GM18870 (cell line): Measurements from ENCODE around the gene COL5A1.

ENCODE experiments used
- ATAC-seq: cut with Tn5 transposase; IDR thresholded peaks from one replicate; pipeline ENCODE4 v1.9.1; 2021; ENCODE audit warnings: moderate library complexity; ENCODE audit not compliant: unreplicated experiment

COL5A1 gene

DNA sequence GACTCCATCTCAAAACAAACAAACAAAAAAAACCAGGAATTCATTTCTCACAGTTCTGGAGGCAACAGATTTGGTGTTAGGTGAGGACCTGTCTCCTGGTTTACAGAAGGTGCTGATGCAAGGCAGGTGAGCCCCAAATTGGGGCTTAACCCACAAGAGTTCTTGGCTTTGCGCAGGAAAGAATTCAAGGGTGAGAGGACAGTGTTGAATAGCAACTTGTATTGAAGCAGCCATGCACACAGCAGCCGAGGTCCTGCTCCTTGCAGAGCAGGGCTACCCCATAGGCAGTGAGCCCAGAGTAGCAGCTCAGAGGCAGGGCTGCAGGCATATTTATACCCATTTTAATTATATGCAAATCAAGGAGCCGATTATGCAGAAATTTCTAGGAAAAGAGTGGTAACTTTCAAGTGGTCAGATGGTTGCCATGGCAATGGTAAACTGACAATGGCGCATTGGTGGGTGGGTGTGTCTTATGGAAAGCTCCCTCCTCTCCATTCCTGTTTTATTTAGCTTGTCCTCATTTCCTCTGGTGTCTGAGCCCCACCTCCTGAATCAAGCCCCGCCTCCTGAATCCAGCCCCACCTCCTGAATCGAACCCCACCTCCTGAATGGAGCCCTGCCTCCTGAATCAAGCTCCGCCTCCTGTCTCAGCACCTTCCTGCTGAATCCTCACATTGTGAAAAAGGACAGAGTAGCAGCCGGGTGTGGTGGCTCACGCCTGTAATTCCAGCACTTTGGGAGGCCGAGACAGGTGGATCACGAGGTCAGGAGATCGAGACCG lies 34.5 kb upstream of the COL5A1 start:
- no peak for ATAC-seq

- no peak for ATAC-seq
Measured at GRCh38 chr9:134607971-134608370, 33.6 kb upstream of the COL5A1 start.

GRCh38 chr9:134611046-134611445 lies 30.6 kb upstream of the COL5A1 start:
- no peak for ATAC-seq

- ATAC-seq = no peak
Measured at GRCh38 chr9:134612309-134612708, 29.3 kb upstream of the COL5A1 start.

DNA sequence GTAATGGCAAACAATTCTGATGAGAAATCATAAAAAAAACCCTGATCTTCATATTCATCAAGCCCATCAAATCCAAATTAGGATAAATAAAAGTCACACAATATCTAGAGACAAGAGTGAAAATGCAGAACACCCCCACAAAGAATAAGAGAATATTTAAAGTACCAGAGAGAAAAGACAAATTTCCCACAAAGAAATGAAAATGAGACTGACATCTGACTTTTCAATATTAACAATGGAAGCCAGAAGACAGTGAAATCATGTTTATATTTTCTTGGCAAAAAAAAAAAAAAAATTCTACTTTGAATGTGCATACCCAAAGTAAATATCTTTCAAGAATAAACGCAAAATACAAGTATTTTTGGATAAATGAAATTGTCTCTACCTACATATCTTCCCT lies 28.9 kb upstream of the COL5A1 start:
- no peak for ATAC-seq

- no peak for ATAC-seq
Measured at GRCh38 chr9:134614256-134614655, 27.3 kb upstream of the COL5A1 start.

DNA sequence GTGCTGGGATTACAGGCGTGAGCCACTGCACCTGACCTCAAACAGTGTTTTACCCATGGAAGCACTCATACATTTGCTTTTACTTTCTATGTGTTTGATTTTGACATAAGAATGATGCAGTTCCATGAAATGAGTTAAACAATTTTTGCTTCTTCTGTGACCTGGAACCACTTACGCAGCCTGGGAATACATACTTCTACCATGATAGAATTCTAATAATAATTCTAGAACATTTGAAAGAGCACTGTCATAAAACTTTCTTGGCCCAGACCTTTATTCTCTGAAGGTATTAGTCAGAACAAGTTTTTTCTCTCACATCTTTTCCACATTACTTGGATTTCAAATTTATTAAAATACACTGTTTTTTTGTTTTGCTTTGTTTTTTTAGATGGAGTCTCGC lies 25.3 kb upstream of the COL5A1 start:
- no peak for ATAC-seq

- ATAC-seq = no peak
Measured at GRCh38 chr9:134617246-134617645, 24.4 kb upstream of the COL5A1 start.

DNA sequence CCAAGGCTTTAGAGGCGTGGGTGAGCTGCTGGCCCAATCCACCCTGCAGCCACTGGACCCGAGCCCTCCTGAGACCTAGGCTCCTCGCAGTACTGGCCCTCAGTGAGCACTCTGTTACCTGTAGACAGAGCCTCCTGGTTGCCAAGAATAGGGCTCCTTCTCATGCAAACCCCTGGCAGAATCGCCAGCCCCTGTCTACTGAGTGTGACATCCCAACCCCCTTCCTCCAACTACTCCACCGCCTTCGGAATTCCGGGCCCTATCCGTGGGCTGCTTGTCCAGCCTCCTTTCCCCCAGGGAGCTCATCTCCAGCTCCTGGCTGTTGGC lies 23.8 kb upstream of the COL5A1 start:
- no peak for ATAC-seq

- no peak for ATAC-seq
Measured at GRCh38 chr9:134618163-134618832, 23.3 kb upstream of the COL5A1 start.

DNA sequence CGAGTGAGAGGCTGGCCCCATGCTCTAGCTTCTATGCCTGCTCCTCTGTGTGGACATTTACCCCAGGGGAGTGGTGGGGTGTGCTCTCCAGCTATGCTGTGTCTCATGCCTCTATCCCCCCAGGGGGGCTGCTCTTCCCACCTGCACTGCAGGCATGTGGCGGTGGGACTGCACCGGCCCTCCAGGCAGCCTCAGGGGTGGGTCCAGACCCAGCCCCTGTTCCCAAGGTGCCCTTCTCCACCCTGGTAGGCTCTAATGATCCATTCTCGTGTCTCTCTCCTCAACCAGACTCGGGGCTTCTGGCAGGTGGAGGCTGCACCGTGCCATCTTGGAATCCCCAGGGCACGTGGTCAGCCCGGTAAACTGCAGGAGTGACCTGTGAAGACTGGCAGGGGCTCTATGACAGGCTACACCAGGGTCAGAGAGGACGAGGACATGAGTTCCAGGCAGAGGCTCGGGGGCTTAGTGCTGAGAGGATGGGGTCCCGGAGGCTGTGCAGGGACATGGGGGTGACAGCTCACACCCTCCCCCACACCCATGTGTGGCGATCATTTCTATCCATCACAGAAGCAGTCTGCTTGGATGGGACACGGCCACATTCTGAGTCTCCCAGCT lies 22.7 kb upstream of the COL5A1 start:
- no peak for ATAC-seq

- no peak for ATAC-seq
Measured at GRCh38 chr9:134619448-134619982, 22.1 kb upstream of the COL5A1 start.

DNA sequence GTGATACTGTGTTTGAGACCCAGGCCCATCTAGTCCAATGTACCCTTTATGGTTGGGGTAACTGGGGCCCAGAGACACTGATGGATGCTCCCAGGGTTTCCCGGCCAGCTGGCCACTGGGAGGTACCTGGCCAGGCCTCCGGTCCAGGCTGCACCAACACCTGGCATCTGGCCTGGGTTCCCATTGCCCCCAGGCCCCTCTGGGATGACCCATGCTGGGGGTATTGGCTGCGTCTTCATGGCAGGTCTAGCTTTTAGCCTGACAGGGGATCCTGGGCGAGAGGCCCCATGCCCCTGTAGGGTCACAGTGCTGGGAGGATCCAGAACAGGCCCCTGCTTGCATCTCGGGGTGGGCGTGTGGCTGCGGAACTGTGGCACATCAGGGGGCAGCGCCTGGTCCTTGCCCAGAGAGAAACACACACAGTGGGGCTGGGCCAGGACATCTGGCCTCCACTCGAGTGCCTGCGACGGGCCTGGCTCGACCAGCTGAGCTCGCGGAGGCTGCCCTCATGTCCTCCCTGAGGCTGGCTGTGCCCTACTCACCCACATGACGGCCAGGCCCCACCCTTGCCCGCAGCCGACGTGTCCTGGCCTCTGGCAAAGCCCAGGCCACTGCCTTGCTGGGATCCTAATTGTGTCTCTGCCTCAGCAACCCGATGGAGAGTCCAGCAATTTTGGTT lies 21.5 kb upstream of the COL5A1 start:
- no peak for ATAC-seq

- ATAC-seq = no peak
Measured at GRCh38 chr9:134620751-134621557, 20.6 kb upstream of the COL5A1 start.

GRCh38 chr9:134621558-134622110 lies 20.0 kb upstream of the COL5A1 start:
- no peak for ATAC-seq

DNA sequence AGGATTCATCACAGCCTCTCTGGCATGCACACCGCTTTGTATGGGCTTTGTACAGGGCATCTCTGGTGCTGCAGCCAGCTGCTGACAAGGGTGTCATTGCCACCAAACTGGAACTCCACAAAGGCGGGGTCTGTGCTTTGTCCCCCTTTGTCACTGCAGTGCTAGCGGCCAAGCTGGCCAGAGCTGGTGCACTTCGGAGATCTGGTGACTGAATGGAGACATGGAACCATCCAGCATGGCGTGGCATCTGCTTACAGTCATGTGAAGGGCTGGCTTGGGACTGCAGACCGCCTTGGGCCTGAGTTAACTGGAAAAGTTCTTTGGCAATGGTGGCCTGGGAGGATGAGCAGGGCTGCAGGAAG lies 18.7 kb upstream of the COL5A1 start:
- no peak for ATAC-seq

- no peak for ATAC-seq
Measured at GRCh38 chr9:134623258-134624066, 18.1 kb upstream of the COL5A1 start.

- ATAC-seq = no peak
Measured at GRCh38 chr9:134624137-134624591, 17.4 kb upstream of the COL5A1 start.

GRCh38 chr9:134624621-134625181 lies 16.9 kb upstream of the COL5A1 start:
- no peak for ATAC-seq
